Panc1 (cell line): ENCODE results near the gene MSI2. TPM values are rescaled to one million over a fixed set of nuclear protein-coding genes. Genes with fewer than 3 reads are reported as not detected.

Source experiments
- ATAC-seq: fragments of 200-7000 bp; cut with Tn5 transposase; 2 replicates; pipeline ENCODE4 v1.9.1; 2020; ENCODE audit warnings: mild to moderate bottlenecking, moderate library complexity
- BruUV-seq: library from RNA; stranded (reverse); fragments of 400-500 nt; replicated peaks from 2 replicates; lab custom pipeline; 2021; lab: Mats Ljungman, UMichigan
- CTCF ChIA-PET: fragments of 300-600 bp; sonication (Branson Sonifier 250); formaldehyde crosslinking; loops from one replicate; lab custom pipeline; 2022; ENCODE audit warnings: antibody characterized with exemption; lab: Charles Lee
- POLR2A ChIA-PET: fragments of 300-600 bp; sonication (Branson Sonifier 250); formaldehyde crosslinking; loops from one replicate; lab custom pipeline; 2022; ENCODE audit warnings: antibody characterized with exemption; lab: Charles Lee
- DNase-seq: peaks from one replicate; pipeline ENCODE4 v3.0.0-alpha.2; 2010; ENCODE audit warnings: low read depth, low spot score
- H3K27ac ChIP-seq: 2 replicates; pipeline ENCODE4 v1.5.1; 2011; ENCODE audit warnings: mild to moderate bottlenecking, low read length, inconsistent platforms
- H3K27me3 ChIP-seq: fragments of 200-500 bp; sonication (Bioruptor generic); 2 replicates; pipeline ENCODE4 v1.6.0; 2014; ENCODE audit warnings: low read length, inconsistent platforms; ENCODE audit not compliant: control insufficient read depth, insufficient read depth
- H3K36me3 ChIP-seq: fragments of 200-500 bp; sonication (Bioruptor generic); 2 replicates; pipeline ENCODE4 v1.5.1; 2014; ENCODE audit warnings: inconsistent platforms, mild to moderate bottlenecking, low read length, moderate library complexity; ENCODE audit not compliant: control insufficient read depth, insufficient read depth
- H3K4me1 ChIP-seq: 2 replicates; pipeline ENCODE4 v1.5.1; 2011; ENCODE audit warnings: inconsistent platforms, mild to moderate bottlenecking, low read length, moderate library complexity; ENCODE audit not compliant: control insufficient read depth, insufficient read depth
- H3K4me3 ChIP-seq, 2 experiments: 2 replicates each; pipeline ENCODE4 v1.5.1; 2011 to 2012; ENCODE audit warnings: low read depth in 2 of 2, low read length in 2 of 2, mild to moderate bottlenecking in 2 of 2, inconsistent platforms in 1 of 2, moderate library complexity in 1 of 2
- H3K9me3 ChIP-seq: fragments of 200-500 bp; sonication (Bioruptor generic); 2 replicates; pipeline ENCODE4 v1.5.1; 2014; ENCODE audit warnings: low read depth, mild to moderate bottlenecking, inconsistent platforms, low read length, moderate library complexity; ENCODE audit not compliant: control insufficient read depth, insufficient read depth
- CTCF ChIP-seq: fragments of 450-650 bp; IDR thresholded peaks from 2 replicates; pipeline ENCODE4 v1.5.1; 2017; ENCODE audit warnings: mild to moderate bottlenecking
- POLR2AphosphoS5 ChIP-seq: IDR thresholded peaks from 2 replicates; pipeline ENCODE4 v1.6.1; 2012; ENCODE audit warnings: mild to moderate bottlenecking, low read depth, low read length, moderate library complexity
- REST ChIP-seq, 2 experiments: IDR thresholded peaks; 2 replicates each; pipeline ENCODE4 v1.6.1; 2011 to 2012; ENCODE audit warnings: low read depth in 2 of 2, control low read depth in 1 of 2, low read length in 1 of 2, mild to moderate bottlenecking in 1 of 2, moderate library complexity in 1 of 2; ENCODE audit not compliant: insufficient read depth in 1 of 2
- SIN3A ChIP-seq: IDR thresholded peaks from 2 replicates; pipeline ENCODE4 v1.6.1; 2012; ENCODE audit warnings: low read depth, mild to moderate bottlenecking, low read length, moderate library complexity, borderline replicate concordance; ENCODE audit not compliant: insufficient read depth
- TCF7L2 ChIP-seq: IDR thresholded peaks from 2 replicates; pipeline ENCODE4 v1.6.1; 2011; ENCODE audit warnings: mild to moderate bottlenecking, low read depth, low read length, inconsistent platforms
- in situ Hi-C: cut with HindIII; loops from 2 replicates; pipeline ENCODE4 v1.10.0; 2016; ENCODE audit warnings: low sequenced_read_pairs, low pct_unique_long_range_greater_than_20kb
- intact Hi-C: fragments of 100-400 bp; cut with micrococcal nuclease; formaldehyde crosslinking; loops from one replicate; pipeline ENCODE4 v1.10.0; 2022; ENCODE audit not compliant: unreplicated experiment
- total RNA-seq: library from RNA; stranded (reverse); gene quantifications from one replicate; pipeline ENCODE4 v1.2.1, GENCODE V29; 2021; ENCODE audit not compliant: unreplicated experiment

Gene MSI2
- total RNA-seq, 1 experiment from 2014 or later: 38.5 TPM

- BruUV-seq: no TSS peak
- POLR2A ChIA-PET: no interaction called here
- no peak overlapping the region for H3K27ac ChIP-seq
- no peaks in the 10 kb centered on the region for H3K9me3 ChIP-seq
- H3K36me3 ChIP-seq: no peaks in the 10 kb centered on the region
- H3K4me3 ChIP-seq: no peak overlapping the region
- ATAC-seq (no peak), DNase-seq (no peak)
- intact Hi-C loops: no loop called here
- no peaks in the 10 kb centered on the region for H3K4me1 ChIP-seq
- no peaks in the 10 kb centered on the region for H3K27me3 ChIP-seq
- CTCF ChIA-PET: no interaction called here
- TF ChIP-seq TCF7L2 (no peak), REST (IDR thresholded peaks at IDR 0.05; ENCODE audit: insufficient read depth in 1 of 2, low read depth in 2 of 2, low read length in 1 of 2) (no peak), POLR2AphosphoS5 (no peak), CTCF (no peak), SIN3A (no peak)
- in situ Hi-C loops: no loop called here
Observed at GRCh38 chr17:57354673-57355072, 98.3 kb downstream of the MSI2 start.

GRCh38 chr17:57355090-57355859 lies 99.0 kb downstream of the MSI2 start:
- intact Hi-C loops (no loop called here), in situ Hi-C loops (no loop called here)
- H3K27me3 ChIP-seq: no peaks in the 10 kb centered on the region
- no peak for ATAC-seq
- CTCF ChIA-PET: no interaction called here
- H3K27ac ChIP-seq: no peak overlapping the region
- no peak overlapping the region for H3K4me3 ChIP-seq
- DNase-seq: no peak
- TF ChIP-seq POLR2AphosphoS5 (no peak), CTCF (no peak)
- POLR2A ChIA-PET: no interaction called here
- BruUV-seq: no TSS peak
- no peaks in the 10 kb centered on the region for H3K9me3 ChIP-seq
- no peaks in the 10 kb centered on the region for H3K36me3 ChIP-seq
- H3K4me1 ChIP-seq: no peaks in the 10 kb centered on the region
